ENCODE results near the gene CDH11.

Gene CDH11

DNA sequence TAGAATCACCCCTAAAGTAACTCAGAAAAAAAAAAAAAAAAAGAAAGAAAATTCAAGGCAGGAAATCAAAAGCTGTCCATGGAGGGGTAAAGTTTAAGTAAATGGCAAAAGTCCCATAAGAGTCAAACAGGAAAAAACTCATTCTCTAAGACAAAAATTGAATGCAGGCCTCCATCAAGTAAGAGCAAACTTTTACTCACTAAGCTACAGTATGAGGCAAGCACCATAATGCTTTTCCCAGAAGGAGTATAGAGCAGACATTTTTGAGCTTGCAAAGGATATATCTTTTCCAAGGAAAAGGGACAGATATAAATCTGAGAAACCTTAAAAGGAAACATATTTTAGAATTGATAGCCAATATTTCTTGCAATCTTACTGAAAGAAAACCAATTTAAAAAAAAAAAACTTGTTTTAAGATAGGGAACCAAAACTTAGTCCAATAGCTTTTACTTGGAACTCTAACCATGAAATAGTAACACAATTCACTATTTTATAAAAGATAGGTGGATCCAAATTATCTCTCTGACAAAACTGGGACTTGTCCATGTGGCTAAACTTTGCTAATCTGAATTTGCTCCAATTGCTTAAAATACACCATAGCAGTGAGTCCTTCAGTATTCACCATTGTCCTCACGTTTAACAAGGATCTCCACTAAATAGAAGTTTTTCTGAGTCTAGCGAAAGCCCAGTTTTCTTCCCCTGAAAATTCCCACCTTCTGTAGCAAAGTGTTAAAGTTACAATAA lies 99.8 kb downstream of the CDH11 start:
- DNase-seq = no peak

DNA sequence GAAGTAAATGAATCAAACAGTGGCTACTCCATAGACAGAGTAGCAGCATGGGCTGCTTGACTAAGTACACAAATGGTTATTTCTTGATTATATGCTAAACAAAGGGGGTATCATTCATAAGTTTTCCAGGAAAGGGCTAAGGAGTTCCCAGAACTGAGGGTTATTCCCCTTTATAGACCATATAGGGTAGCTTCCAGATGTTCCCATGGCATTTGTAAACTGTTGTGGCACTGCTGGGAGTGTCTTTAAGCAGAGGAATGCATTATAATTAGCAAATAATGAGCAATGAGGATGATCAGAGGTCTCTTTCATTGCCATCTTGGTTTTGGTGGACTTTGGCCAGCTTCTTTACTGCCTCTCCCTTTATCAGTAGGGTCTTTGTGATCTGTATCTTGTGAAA lies 105.1 kb downstream of the CDH11 start:
- DNase-seq = no peak

DNA sequence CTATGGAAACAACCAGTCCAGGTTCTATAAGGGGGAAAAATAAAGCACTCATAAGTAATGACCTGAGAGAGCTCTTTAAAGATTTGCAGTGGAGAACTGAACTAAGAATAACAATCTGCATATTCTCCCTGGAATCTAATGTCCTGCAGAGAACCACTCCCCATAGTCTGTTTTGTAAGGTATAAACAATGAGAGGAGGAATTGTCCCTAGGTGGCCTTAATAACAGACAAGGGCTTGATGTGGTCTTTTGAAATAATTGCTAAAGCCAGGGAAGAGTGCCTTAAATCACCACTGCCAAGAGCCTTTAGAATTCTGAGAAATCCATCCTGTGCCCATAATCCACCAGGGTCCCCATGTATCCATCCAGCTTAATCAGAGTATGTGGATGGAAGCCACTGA lies 106.3 kb downstream of the CDH11 start:
- no peak for DNase-seq

DNA sequence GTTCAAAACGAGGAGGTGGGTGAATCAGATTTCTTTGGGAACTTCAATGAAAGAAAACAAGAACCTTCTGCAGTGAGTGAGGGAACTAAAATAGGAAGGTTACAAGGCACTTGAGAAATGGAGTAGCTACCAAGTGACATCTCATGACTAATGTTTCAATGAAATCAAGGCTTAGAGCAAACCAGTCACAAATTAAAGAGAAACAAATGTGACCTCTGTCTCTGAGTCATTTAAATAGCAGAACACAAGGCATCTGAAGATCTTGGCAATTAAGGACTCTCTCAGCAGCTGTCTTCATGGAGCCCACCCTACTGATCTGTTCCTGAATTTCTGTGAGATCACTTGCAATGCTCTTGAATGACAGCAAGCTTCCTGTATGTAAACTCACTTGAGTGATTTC lies 109.5 kb downstream of the CDH11 start:
- no peak for DNase-seq

DNA sequence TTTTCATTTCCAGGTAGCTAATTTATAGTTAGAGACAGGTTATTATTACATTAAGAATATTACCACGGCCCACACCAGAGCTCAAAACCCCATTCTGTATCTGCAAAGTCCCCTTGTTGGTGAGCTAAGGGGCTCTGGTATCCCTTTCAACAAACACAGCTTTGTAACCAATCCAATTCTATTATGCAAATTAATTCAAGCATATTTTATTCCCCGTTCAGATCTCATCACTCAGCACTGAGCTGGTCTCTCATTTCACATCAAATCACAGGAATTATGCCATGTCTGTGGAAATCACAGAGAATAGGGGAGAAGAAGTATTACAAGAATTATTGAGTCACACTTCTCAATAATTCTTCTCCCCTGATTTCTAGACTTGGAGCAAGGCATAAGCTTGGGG lies 111.7 kb downstream of the CDH11 start:
- no peak for DNase-seq

DNA sequence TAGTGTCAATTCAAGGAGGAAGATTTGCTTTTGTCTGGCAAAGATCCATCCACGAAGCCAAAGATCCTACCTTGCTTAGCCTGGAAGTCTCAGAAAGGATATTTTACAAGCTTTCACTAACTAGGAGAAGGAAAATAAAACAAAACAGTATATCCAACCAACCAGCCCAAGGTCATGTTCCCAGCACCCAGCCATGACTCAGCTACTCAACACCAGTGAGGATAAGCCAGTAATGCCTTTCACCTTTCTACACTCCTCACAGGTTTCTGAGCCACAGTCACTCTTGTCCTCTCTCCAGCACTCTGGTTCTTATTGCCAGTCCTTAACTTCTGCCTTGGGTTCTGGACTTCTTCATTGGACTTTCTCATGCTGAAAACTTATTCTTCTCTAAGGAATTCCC lies 116.2 kb downstream of the CDH11 start:
- no peak for DNase-seq

DNA sequence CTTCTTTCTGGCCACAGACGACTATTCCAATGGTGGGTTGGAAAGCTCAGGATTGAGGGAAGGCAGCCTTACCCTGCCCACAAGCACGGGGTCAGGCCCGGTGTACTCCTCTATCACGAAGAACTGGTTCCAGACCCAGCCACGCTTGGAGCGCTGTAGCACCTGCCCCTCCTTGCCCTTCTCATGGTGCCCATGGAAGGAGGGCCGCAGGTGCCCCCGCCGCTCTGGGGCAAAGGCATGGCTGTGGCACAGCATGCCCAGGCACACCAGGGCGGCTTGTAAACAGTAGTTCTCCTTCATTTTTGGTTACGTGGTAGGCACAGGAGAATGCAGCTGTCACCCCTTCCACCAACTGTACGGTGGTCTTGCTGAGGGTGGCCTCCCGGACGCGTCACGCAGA lies 117.3 kb downstream of the CDH11 start:
- DNase-seq = no peak

DNA sequence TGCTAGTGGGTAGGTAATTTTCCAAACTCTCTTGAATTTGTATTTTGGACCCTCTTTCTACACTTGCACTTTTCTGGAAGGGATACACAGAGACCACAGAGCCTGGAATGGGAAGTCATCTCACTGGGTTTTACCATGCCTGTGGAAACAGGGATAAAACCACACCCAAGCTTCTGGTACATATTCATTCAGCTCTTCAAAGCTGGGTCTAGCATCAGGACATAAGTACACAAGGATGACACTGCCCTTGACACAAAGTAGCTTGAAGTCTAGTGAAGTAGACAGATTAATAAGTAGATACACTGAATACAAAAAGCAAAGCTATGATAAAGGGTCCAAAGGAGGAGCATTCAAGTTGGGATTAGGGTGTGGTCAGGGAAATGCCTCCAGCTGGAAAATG lies 118.2 kb downstream of the CDH11 start:
- no peak for DNase-seq

DNA sequence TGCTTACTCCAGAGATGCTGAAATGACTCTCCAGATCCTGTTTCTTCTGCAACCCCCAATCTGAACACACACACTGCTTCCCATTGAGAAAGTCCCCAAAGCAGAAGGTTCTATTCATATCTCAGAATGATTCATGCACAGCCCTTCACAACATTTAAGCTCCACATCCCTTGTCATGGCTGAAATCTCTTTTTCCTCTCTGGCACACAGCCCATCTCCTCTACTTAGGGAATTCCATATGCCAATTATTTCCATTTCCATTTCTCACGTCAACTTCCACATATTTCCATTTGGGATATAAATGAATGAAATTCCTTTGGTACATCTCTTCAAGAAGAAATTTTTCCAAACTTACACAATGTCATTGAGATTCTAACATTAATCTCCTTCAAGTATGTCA lies 119.6 kb downstream of the CDH11 start:
- DNase-seq = no peak

DNA sequence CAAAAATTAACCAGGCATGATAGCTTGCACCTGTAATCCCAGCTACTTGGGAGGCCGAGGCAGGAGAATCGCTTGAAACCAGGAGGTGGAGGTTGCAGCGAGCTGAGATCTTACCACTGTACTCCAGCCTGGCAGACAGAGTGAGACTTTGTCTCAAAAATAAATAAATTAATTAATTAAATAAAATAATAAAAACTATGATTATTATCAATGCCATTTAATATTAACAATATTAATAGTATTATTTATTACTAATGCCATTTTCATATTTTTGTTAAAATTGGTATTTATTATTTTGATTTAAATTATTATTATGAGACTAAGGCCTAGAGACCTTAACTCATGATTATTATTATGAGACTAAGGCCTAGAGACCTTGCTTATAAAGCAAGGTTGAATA lies 121.2 kb downstream of the CDH11 start:
- DNase-seq = no peak

DNA sequence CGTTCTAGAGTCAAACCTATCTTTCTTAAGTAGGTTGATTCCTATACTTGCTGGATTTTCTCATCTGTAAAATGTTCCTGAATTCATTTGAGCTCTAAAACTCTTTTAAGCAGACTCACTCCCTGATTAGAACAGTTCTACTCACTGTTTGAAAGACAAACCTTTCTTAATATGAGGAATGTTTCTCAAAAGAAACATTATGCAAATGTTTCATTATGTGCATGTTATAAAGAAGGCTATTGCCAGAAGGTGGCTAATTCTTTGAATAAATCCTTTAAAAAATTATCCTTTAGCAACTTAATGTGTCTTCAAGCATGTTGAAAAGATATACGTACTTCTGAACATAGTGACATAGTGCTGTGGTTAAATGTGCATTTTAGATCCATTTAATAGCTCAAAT lies 124.1 kb downstream of the CDH11 start:
- no peak for DNase-seq

DNA sequence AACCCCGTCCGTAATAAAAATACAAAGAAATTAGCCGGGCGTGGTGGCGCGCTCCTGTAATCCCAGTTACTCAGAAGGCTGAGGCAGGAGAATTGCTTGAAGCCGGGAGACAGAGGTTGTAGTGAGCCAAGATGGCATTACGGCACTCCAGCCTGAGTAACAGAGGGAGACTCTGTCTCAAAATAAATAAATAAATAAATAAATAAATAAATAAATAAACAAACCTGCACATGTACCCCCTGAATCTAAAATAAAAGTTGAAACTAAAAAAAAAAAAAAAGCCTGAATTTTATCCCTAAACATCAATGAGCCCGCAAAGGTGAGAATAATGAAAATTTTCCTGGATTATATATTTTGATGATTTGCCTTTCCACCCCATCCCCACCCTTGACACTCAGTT lies 124.7 kb downstream of the CDH11 start:
- no peak for DNase-seq

DNA sequence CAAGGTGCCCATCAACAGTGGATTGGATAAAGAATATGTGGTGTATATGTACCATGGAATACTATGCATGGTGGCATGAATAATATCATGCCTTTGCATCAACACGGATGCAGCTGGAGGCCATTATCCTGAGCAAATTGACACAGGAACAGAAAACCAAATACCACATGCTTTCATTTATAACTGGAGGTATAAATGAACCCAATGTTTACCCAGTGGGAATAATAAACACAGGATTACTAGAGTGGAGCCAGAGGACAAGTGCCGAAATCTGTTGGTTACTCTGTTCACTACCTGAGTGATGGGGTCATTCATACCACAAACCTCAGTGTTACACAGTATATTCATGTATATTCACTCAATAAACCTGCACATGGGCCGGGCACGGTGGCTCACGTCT lies 125.2 kb downstream of the CDH11 start:
- DNase-seq = no peak

DNA sequence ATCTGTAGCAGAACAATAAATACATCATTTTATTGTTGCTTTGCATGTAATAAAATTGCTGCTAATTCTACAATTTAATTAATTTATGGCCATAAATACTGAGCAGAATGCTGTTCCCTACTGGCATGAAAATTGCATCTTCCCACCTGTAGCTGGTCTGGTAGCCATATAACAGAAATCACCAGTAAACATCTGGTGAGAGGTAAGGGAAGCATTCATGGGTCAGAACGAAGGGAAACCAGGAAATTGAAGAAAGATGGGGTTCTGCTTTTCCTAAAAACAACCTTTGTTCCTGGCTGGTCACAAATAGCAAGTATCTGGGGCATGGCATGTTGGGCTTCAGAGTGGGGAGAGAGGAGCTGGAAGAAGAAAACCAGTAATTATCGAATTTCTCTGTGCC lies 128.4 kb downstream of the CDH11 start:
- DNase-seq = no peak

DNA sequence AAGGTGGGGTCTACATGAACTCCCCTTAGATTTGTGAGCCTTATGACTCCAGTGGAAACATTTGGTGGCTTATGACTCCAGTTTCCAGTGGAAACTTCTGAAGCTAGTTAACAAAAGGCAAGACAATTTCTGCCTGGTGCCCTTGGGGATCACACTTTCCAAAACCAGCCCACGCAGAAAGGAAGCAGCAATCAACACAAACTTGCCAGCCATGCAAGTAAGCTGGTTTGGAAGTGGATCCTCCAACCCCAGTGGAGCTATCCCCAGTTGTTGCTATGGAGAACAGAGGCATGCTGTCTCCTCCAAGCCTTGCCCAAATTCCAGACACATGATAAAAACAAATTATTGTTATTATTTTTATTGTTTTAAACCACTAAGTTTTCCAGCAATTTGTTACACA lies 130.9 kb downstream of the CDH11 start:
- DNase-seq = no peak

DNA sequence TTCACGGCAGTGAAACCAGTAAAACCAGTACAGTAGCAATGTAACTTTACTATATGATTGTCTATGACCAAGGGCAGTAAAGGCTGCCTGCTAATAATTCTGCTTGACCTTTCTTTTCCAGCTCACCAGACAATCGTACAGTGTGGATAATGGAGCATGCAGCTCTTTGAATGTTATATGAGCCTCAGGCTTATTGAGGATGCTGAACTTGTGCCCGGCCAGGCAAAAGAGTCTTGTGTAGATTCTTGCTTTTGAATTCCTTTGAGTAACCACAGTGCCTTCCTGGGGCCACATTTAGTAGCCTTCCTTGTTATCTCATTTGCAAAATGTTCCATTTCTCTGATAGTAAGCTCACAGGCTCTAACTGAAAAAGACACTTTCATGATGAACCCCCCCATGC lies 131.8 kb downstream of the CDH11 start:
- no peak for DNase-seq

DNA sequence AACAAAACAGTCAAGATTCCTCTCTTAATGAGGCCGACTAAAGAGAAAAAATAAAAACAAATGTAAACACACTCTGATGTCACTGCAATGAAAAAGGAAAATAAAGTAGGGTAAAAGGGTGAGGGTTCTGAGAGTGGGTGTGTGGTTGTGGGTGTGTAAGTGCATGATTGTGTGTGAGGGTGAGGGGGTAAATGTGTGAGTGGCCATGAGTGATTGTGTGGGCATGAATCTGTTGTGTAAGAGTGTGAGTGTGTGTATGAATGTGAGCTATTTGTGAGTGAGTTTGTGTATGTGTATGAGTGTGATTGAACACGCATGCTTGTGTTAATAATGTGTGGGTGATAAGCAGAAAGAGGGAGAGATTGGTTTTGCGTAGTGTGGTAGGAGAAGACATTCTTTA lies 132.8 kb downstream of the CDH11 start:
- DNase-seq = no peak

DNA sequence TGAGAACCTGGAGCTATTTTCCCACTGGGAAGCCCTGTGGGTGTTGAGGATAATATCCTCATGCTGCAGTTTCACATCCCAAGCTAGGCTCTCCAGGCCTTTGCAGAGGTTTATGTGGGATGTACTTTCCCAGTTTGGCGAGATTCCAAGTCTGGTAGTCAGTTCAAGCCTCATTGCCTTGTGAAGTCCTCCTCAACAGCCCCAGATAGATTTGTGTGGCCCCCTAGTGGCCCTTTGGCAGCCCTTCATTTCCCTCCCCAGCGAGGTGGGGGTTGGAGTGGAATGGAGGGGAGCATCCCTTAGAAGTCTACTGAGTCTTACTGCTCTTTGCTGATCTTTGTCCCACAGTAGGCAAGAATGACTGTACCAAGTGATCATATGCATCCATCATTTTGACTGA lies 137.9 kb downstream of the CDH11 start:
- DNase-seq = no peak

DNA sequence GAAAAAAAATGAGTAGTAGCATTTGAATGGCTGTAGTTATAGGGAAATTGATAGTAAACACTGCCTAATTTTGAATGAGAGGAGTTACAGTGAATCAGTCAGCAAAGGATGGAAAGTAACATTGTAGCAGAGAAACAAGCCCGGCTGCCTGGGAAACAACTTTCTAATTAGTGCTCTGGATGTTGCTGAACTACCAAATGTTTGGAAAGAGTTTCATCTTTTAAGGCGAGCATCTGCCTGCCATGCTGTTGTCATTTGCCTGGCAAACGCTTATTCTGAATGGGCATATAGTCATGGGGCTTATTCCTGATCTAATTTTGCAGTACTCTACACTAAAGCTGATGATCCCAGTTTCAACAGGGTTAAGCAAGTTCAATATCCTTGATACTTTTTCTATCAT lies 138.6 kb downstream of the CDH11 start:
- DNase-seq = no peak

DNA sequence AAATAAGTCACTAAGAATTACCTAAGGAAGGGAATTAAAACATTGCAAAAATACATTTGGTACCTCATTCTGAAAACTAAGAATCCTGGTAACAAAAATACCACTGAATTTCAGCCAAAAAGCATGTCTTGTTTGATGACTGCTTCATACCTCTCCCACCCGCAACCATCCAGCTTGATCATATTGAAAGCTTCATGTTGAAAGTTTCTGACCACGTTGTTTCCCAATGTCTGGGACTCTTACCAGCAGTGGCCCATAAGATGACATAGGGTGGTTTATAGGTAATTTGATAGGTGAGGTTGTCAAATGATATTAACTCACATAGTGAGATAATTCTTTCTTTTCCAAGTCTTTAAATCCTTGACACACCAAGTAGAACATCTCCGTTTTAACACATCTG lies 139.3 kb downstream of the CDH11 start:
- no peak for DNase-seq

DNA sequence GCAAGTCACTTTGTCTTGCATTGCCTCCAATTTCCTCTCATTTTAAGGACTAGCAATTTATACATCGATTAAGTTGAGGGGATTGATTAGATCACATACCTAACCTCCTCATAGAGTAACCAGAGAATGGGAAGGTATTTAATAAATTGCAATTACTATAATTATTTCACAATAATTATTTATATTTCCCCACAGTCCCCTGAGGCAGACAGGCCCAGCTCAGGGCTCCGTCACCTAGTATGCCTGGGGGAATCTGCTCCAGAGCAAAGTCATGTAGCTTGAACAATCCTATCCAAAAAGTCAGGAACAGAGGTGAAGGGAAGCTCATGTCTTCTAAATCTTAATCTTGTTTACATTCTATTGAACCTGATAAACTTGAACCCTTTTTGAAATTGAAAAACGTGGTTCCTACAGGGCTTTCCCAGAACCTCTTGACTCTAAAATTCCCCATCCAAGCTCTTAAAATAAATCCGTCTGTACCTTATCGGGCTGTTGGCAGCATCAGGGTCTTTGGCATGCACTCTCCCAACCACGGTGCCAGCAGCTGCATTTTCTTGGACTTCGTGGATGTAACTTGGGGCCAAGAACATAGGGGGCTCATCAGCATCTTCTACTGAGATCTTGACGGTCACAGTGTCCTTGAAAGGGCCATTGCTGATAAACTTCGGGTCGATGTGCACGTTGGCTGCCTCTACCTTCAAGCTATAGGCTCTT lies 140.1 kb downstream of the CDH11 start:
- DNase-seq = no peak

DNA sequence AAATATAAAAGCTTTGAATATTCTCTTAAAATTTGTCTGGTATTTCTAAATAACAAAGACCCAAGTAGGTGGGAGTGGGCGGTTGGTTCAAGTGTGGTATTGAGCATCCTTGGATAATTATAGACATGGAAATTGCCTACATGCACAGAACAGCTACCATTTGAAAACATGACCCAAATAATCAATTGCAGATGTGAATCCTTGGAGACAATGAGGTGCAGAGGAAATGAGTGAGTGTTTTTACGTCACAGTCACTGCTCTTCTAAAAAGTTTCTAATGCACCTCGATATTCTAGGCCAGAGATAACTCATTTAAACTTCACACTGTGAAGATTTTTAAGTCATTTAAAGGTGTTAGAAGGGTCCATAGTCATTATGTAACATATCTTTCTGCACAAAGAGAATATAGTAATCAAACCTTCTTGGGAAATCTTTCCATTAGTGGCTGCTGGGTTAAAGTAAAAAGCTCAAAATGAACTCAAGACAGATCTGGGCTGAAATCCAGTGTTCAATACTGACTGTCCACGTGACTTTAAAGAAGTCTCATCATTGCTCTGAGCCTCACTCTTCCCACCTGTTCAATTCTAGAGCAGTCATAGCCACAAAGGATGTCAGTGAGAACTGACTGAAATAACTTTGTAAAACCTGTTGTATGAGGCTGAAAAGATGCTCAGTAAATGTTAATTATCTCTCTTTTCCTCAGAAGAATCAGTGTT lies 144.5 kb downstream of the CDH11 start:
- DNase-seq = no peak

DNA sequence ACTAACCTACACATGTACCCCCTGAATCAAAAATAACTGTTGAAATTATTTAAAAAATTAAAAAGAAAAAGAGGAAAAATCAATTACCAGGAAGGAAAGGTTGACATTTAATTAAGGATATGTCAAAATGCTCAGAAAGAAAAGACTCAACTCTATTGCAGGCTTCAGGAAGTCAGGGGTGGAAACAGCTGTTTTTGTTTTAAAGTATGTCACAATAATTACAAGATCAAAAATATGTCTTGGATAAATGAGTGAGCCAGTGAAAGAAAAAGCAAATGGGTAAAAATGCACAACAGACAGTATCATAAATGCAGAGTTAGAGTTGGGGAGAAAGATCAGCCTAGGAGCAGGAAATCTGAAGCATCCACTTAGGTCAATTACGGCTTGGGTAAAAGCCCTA lies 146.0 kb downstream of the CDH11 start:
- no peak for DNase-seq

DNA sequence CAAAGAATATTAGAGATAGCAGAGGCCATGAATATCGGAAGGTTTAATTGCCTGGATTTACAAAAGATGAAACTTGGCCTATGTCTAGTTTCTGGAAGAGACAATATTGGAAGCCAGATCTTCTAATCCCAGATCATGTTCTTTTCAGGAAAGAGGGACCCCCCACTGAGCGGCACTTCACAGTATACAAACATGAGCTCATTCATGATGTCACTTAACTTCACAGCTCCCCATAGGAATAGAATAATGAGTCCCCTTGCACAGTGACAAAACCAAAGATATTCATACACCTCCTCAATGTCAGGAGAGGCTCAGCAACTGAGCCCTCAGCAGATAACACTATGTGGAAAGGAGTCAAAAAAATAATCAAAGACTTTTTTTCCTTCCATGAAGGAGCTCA lies 147.5 kb downstream of the CDH11 start:
- DNase-seq = no peak

Data from central memory CD4-positive, alpha-beta T cell (primary cell).